Measurements from ENCODE around the gene PDPK1.

DNA sequence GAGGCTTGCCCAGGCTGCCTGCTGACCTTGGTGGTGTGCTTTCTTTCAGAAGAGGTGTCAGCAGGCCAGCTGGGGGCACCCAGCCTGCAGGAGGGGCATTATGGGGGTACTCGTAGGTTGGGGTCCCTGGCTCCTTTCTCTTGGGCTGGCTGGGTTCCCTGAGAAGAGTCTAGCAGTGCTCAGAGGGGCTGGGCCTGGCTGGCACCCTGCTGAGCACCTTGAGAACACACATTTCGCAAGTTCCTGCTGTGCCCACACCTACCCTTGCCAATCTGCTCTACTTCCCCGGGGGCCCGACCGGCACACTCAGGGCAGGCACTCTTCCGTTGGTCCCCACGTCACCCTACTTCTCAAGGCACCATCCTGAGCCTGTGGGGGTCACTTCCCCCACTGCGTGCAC lies 11.7 kb upstream of the PDPK1 start:
- TF ChIP-seq CTCF (IDR thresholded peaks at IDR 0.05; ENCODE audit: poor library complexity) (no peak), EZH2 (IDR thresholded peaks at IDR 0.05; ENCODE audit: borderline replicate concordance) (no peak), EZH2phosphoT487 (IDR thresholded peaks at IDR 0.05; ENCODE audit: low read depth, severe bottlenecking, unreplicated experiment) (no peak)
